ENCODE measurements around the gene NMRAL1. TPM values are rescaled to one million over a fixed set of nuclear protein-coding genes. Genes with fewer than 3 reads are reported as not detected.

Gene NMRAL1
- total and polyA plus RNA-seq, 10 of the 15 experiments (the other 5 are each of a cell fraction or from before 2014, with no cell fraction given) = 4.8 to 102 (median 62.5) TPM

- SMC1A ChIA-PET (ENCODE audit: uncharacterized antibody, unreplicated experiment) = no interaction called here
- no peak overlapping the region for H3K9ac ChIP-seq (ENCODE audit: control insufficient read depth, insufficient read depth, low read length)
- ATAC-seq (no peak), FAIRE-seq (no peak), DNase-seq (ENCODE audit: low read depth, low spot score) (no peak)
- no peaks in the 10 kb centered on the region for H3K9me3 ChIP-seq (replicated peaks; ENCODE audit: control insufficient read depth, insufficient read depth, low read length)
- no peaks in the 10 kb centered on the region; the same call in 1 of the 2 replicates for H3K79me2 ChIP-seq (ENCODE audit: control insufficient read depth, insufficient read depth, low read length)
- intact Hi-C loops (cut with micrococcal nuclease; ENCODE audit: unreplicated experiment) = no loop called here
- no peak overlapping the region for H3K4me2 ChIP-seq (ENCODE audit: control insufficient read depth, insufficient read depth)
- H3K27me3 ChIP-seq (replicated peaks in 1 of 2; ENCODE audit: control insufficient read depth in 2 of 2, insufficient read depth in 2 of 2, low read length in 1 of 2) = no peaks in the 10 kb centered on the region
- CTCF ChIA-PET = interaction anchor here (0.6 kb wide), 1 partner anchor 587 kb away, joined by 4 read pairs; no protein-coding TSS in a partner anchor
- no peak for TF ChIP-seq SMAD5 (IDR thresholded peaks at IDR 0.05; ENCODE audit: low read depth)
- TF ChIP-seq E2F8 (IDR thresholded peaks at IDR 0.05; ENCODE audit: low read depth, partially characterized antibody) = no peak
- TF ChIP-seq ZNF207 (IDR thresholded peaks at IDR 0.05; ENCODE audit: borderline replicate concordance) = no peak
- no TSS peak for BruUV-seq (replicated peaks)
- POLR2A ChIA-PET = no interaction called here
- H4K20me1 ChIP-seq (ENCODE audit: control insufficient read depth, insufficient read depth) = no peaks in the 10 kb centered on the region; the same call in 1 of the 2 replicates
- in situ Hi-C loops (cut with MboI) = no loop called here
- H3K27ac ChIP-seq (ENCODE audit: control insufficient read depth, insufficient read depth) = no peak overlapping the region
- H3K36me3 ChIP-seq (ENCODE audit: control insufficient read depth in 2 of 2, insufficient read depth in 2 of 2, low read length in 1 of 2) = no peaks in the 10 kb centered on the region; a peak in 2 of 4 replicates
- no peak overlapping the region for H3K4me3 ChIP-seq
- H2AFZ ChIP-seq (ENCODE audit: control insufficient read depth, low read depth, low read length) = no peak overlapping the region
- H3K4me1 ChIP-seq (ENCODE audit: control insufficient read depth, insufficient read depth, low read length) = no peaks in the 10 kb centered on the region
- RAD21 ChIA-PET (ENCODE audit: unreplicated experiment) = no interaction called here
- 92% methylated on average over 2 of the region's 2 CpGs for WGBS (ENCODE audit: insufficient coverage, insufficient replicate concordance, low lambda C conversion rate, missing lambda C conversion rate)
Measured at GRCh38 chr16:4495766-4496165, 21.3 kb upstream of the NMRAL1 start.

Data from GM12878 (cell line).